ENCODE measurements around the gene ACBD4. TPM values are rescaled to one million over a fixed set of nuclear protein-coding genes. Genes with fewer than 3 reads are reported as not detected.

ACBD4 gene
- total RNA-seq, 2 donors from 2014 or later: 13.0 to 16.6 TPM

DNA sequence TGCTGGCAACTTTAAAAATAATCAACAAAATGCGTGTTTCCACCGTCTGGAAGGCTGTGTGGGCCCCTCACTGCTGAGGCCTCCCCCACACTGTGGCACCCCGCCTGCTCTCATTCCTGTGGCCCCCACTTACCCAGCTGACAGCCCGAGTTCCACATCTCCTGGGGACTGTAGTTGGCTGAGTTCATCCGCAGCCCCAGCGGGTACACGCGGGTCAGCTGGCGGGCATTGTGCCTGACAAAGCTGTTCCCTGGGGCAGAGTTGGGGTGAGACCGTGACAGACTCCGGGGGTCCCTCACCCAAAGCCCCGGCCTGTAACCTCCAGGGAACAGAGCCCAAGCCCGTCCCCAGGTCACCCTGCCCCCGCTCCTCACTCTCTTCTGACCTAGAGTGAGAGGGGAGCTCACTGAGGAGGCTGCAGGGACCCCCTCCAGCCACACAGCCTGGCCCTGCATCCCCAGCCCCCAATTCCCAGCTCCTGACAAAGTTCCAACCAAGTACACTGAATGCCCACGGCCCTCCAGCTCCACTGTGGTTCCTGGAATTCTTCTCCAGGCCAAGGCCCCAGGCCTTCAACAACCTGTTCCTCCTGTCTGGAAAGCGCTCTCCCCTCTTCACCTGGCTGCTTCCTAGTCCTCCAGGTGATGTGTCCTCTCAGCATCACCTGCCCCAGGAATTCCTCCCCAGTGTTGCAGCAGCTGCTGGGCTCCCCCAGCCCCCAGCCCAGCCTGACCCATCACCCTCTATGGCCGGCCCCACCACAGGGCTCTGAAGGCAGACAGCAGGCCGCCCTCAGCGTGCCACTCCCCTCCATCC lies 21.2 kb upstream of the ACBD4 start:
- H3K9ac ChIP-seq (ENCODE audit: low read depth in 2 of 2, low read length in 2 of 2): no peak overlapping the region
- TF ChIP-seq CTCF (IDR thresholded peaks at IDR 0.05): no peak
- H3K4me1 ChIP-seq: no peaks in the 10 kb centered on the region
- intact Hi-C loops (cut with DNase I): no loop called here
- H3K27ac ChIP-seq: no peak overlapping the region
- H3K36me3 ChIP-seq: no peaks in the 10 kb centered on the region
- H3K4me3 ChIP-seq: no peak overlapping the region
- no peaks in the 10 kb centered on the region for H3K9me3 ChIP-seq
- no peak for DNase-seq
- no peaks in the 10 kb centered on the region for H3K27me3 ChIP-seq

DNA sequence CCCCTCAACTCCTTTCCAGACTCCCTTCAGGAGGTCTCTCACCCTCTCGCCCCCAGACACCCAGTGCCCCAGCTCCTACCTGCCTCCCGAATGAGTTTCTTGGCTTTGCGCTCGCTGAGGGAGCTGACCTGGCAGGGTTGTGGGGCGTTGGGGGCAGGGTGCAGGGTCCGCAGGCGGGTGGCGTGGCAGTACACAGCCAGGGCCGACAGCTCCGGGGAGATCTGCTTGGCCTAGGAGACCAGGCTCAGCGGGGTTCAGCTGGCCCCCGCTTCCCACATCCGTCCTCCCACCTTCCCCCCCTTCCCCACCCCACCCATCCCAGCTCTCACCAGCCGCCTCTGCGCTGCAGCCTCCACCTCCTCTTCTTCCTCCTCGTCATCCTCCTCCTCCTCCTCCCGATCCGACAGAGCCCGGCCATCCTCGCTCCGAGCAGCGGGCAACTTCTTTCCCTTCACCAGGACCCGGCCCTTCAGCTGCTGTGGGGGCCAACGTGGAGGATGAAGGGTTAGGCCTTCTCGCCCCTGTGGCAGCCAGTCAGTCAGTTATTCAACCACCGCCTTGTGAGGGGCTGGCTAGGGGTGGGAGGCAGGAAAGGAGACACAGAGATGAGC lies 20.4 kb upstream of the ACBD4 start:
- no peak overlapping the region for H3K27ac ChIP-seq
- H3K36me3 ChIP-seq: no peaks in the 10 kb centered on the region
- no peaks in the 10 kb centered on the region for H3K27me3 ChIP-seq
- no peak for TF ChIP-seq CTCF (IDR thresholded peaks at IDR 0.05)
- DNase-seq: no peak
- no peaks in the 10 kb centered on the region for H3K4me1 ChIP-seq
- H3K9me3 ChIP-seq: no peaks in the 10 kb centered on the region
- no peak overlapping the region for H3K4me3 ChIP-seq
- intact Hi-C loops (cut with DNase I): no loop called here
- H3K9ac ChIP-seq (ENCODE audit: low read depth in 2 of 2, low read length in 2 of 2): no peak overlapping the region

DNA sequence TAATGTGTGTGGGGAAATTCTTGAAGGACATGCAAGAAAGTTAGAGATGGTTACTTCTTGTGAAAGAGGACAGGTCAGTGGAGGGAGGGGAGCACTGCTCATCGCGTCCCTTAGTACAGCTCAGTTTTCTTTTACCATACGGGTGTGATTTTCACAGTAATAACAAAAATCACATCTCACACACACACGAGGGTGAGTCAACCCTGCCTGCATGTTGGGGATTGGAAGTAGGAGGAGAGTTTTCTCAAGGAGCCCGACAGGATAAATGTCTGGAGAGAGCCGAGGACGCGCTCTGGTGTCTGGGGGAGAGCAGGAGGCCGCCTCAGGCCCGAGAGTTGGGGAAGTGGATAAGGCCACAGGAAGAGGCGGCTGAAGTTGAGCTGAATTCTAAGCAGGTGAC lies 19.6 kb upstream of the ACBD4 start:
- Histone ChIP-seq H3K4me3 (no peak overlapping the region), H3K9ac (ENCODE audit: low read depth in 2 of 2, low read length in 2 of 2) (no peak overlapping the region), H3K4me1 (no peaks in the 10 kb centered on the region), H3K36me3 (no peaks in the 10 kb centered on the region), H3K27ac (no peak overlapping the region), H3K27me3 (no peaks in the 10 kb centered on the region), H3K9me3 (no peaks in the 10 kb centered on the region)
- no peak for TF ChIP-seq CTCF (IDR thresholded peaks at IDR 0.05)
- DNase-seq: no peak
- intact Hi-C loops (cut with DNase I): no loop called here

- intact Hi-C loops (cut with DNase I): no loop called here
- H3K36me3 ChIP-seq: no peaks in the 10 kb centered on the region
- no peak overlapping the region for H3K9ac ChIP-seq (ENCODE audit: low read depth in 2 of 2, low read length in 2 of 2)
- no peak for DNase-seq
- TF ChIP-seq CTCF (IDR thresholded peaks at IDR 0.05): no peak
- H3K27ac ChIP-seq: no peak overlapping the region
- no peaks in the 10 kb centered on the region for H3K4me1 ChIP-seq
- no peaks in the 10 kb centered on the region for H3K27me3 ChIP-seq
- H3K4me3 ChIP-seq: no peak overlapping the region
- H3K9me3 ChIP-seq: no peaks in the 10 kb centered on the region
Measured at GRCh38 chr17:45116434-45117016, 19.0 kb upstream of the ACBD4 start.

- intact Hi-C loops (cut with DNase I): no loop called here
- Histone ChIP-seq H3K27me3 (no peaks in the 10 kb centered on the region), H3K36me3 (no peaks in the 10 kb centered on the region), H3K4me3 (no peak overlapping the region), H3K27ac (no peak overlapping the region), H3K9ac (ENCODE audit: low read depth in 2 of 2, low read length in 2 of 2) (no peak overlapping the region), H3K4me1 (no peaks in the 10 kb centered on the region), H3K9me3 (no peaks in the 10 kb centered on the region)
- DNase-seq: no peak
- TF ChIP-seq CTCF (IDR thresholded peaks at IDR 0.05): no peak
Measured at GRCh38 chr17:45117334-45117733, 18.2 kb upstream of the ACBD4 start.
